Tibial nerve (tissue), 4 donors: ENCODE results near the gene ORMDL3.

ENCODE experiments used
- EP300 ChIP-seq, 2 donors: sonication (generic); formaldehyde crosslinking; IDR thresholded peaks; one replicate each; pipeline ENCODE4 v1.6.1; 2017; ENCODE audit warnings: antibody characterized with exemption in 2 of 2, mild to moderate bottlenecking in 1 of 2
- POLR2A ChIP-seq, 2 donors: fragments of 450-650 bp; IDR thresholded peaks; one replicate each; pipeline ENCODE4 v1.6.1; 2017; ENCODE audit warnings: antibody characterized with exemption in 2 of 2, mild to moderate bottlenecking in 2 of 2, moderate library complexity in 2 of 2
- TF ChIP-seq, protein P1 (sequence below), 5 experiments: fragments of 200-600 bp in 3 of 5; fragments of 450-650 bp in 2 of 5; sonication (generic) in 3 of 5; IDR thresholded peaks; one replicate each; pipeline ENCODE4 v1.5.1; 2016 to 2019; ENCODE audit warnings: antibody characterized with exemption in 5 of 5, mild to moderate bottlenecking in 3 of 5, moderate library complexity in 2 of 5

DNA sequence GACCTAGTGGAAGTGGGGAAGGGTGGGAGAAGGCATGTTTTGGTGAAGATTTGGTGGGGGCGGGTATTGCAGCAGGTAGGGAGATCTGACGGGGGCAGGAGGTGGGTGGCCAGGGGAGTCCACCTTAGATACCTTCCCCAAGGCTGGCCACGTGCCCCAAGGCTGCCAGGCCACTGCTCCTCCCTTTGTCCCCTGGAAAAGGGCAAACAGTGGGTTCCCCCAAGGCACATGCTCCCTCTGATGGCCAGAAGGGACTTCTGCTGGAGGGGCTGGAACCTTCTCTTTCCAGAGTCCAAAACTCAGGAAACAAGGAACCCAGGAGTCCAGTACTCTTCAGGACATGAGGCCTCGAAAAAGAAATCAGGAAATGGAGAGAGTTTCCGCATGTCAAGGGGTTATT, 47.0 kb upstream of the ORMDL3 start:
- TF ChIP-seq, protein P1, sequence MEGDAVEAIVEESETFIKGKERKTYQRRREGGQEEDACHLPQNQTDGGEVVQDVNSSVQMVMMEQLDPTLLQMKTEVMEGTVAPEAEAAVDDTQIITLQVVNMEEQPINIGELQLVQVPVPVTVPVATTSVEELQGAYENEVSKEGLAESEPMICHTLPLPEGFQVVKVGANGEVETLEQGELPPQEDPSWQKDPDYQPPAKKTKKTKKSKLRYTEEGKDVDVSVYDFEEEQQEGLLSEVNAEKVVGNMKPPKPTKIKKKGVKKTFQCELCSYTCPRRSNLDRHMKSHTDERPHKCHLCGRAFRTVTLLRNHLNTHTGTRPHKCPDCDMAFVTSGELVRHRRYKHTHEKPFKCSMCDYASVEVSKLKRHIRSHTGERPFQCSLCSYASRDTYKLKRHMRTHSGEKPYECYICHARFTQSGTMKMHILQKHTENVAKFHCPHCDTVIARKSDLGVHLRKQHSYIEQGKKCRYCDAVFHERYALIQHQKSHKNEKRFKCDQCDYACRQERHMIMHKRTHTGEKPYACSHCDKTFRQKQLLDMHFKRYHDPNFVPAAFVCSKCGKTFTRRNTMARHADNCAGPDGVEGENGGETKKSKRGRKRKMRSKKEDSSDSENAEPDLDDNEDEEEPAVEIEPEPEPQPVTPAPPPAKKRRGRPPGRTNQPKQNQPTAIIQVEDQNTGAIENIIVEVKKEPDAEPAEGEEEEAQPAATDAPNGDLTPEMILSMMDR (IDR thresholded peaks at IDR 0.05) = no peak
- TF ChIP-seq EP300 (IDR thresholded peaks at IDR 0.05) (no peak), POLR2A (IDR thresholded peaks at IDR 0.05) (no peak)
